HEK293 (cell line): ENCODE data around the gene GAS1.

Experiments used
- CTCF ChIA-PET: fragments of 350-600 bp; formaldehyde crosslinking; extraction: SDS; loops from one replicate; lab custom pipeline; 2021; ENCODE audit warnings: antibody characterized with exemption; lab: Yijun Ruan, JAX
- POLR2A ChIA-PET: fragments of 300-600 bp; formaldehyde crosslinking; extraction: SDS; loops from one replicate; lab custom pipeline; 2020; ENCODE audit warnings: antibody characterized with exemption, inconsistent platforms; lab: Yijun Ruan, JAX
- H3K27ac ChIP-seq: fragments of 200-500 bp; sonication (Bioruptor generic); 2 replicates; pipeline ENCODE4 v1.5.1; 2014; ENCODE audit warnings: low read depth, low read length, control low read depth, inconsistent platforms; ENCODE audit errors: extremely low read depth
- H3K36me3 ChIP-seq, 2 experiments: fragments of 200-500 bp in 1 of 2; sonication (Bioruptor generic) in 1 of 2; 1 replicate in 1 of 2; 2 replicates in 1 of 2; pipeline ENCODE4 v1.5.1; 2014 to 2017; ENCODE audit warnings: inconsistent platforms in 2 of 2, low read length in 2 of 2; ENCODE audit not compliant: control insufficient read depth in 2 of 2, insufficient read depth in 1 of 2
- H3K4me1 ChIP-seq: fragments of 200-500 bp; sonication (Bioruptor generic); 2 replicates; pipeline ENCODE4 v1.5.1; 2014; ENCODE audit warnings: mild to moderate bottlenecking, low read length, inconsistent platforms; ENCODE audit not compliant: control insufficient read depth, insufficient read depth
- H3K4me3 ChIP-seq: 2 replicates; pipeline ENCODE4 v1.5.1; 2011; ENCODE audit warnings: low read depth, mild to moderate bottlenecking, control low read depth, low read length, moderate library complexity
- H3K9me3 ChIP-seq: fragments of 200-500 bp; sonication (Bioruptor generic); 2 replicates; pipeline ENCODE4 v1.5.1; 2014; ENCODE audit warnings: low read depth, low read length, inconsistent platforms; ENCODE audit not compliant: control insufficient read depth, insufficient read depth
- INSM2 ChIP-seq: fragments of 450-650 bp; formaldehyde crosslinking; IDR thresholded peaks from 2 replicates; pipeline ENCODE4 v1.5.1; 2016; ENCODE audit warnings: missing biosample characterization, missing genetic modification characterization
- KLF1 ChIP-seq: fragments of 450-650 bp; formaldehyde crosslinking; IDR thresholded peaks from 2 replicates; pipeline ENCODE4 v1.5.1; 2016; ENCODE audit warnings: missing biosample characterization, missing genetic modification characterization
- KLF17 ChIP-seq: fragments of 450-650 bp; formaldehyde crosslinking; IDR thresholded peaks from 2 replicates; pipeline ENCODE4 v1.5.1; 2016; ENCODE audit warnings: missing biosample characterization, missing genetic modification characterization
- REPIN1 ChIP-seq: fragments of 450-650 bp; formaldehyde crosslinking; IDR thresholded peaks from 2 replicates; pipeline ENCODE4 v1.5.1; 2017; ENCODE audit warnings: missing biosample characterization, missing genetic modification characterization, low read depth
- YY2 ChIP-seq: fragments of 450-650 bp; formaldehyde crosslinking; IDR thresholded peaks from 2 replicates; pipeline ENCODE4 v1.5.1; 2016; ENCODE audit warnings: missing biosample characterization, missing genetic modification characterization
- ZBTB6 ChIP-seq: fragments of 450-650 bp; formaldehyde crosslinking; IDR thresholded peaks from 2 replicates; pipeline ENCODE4 v1.5.1; 2017; ENCODE audit warnings: missing biosample characterization, missing genetic modification characterization
- ZNF146 ChIP-seq: fragments of 450-650 bp; formaldehyde crosslinking; IDR thresholded peaks from 2 replicates; pipeline ENCODE4 v1.5.1; 2016; ENCODE audit warnings: missing biosample characterization, missing genetic modification characterization
- ZNF175 ChIP-seq: fragments of 450-650 bp; formaldehyde crosslinking; IDR thresholded peaks from 2 replicates; pipeline ENCODE4 v1.5.1; 2016; ENCODE audit warnings: missing biosample characterization, missing genetic modification characterization
- ZNF2 ChIP-seq: fragments of 450-650 bp; formaldehyde crosslinking; IDR thresholded peaks from 2 replicates; pipeline ENCODE4 v1.5.1; 2016; ENCODE audit warnings: missing biosample characterization, missing genetic modification characterization
- ZNF211 ChIP-seq: fragments of 450-650 bp; formaldehyde crosslinking; IDR thresholded peaks from 2 replicates; pipeline ENCODE4 v1.5.1; 2016; ENCODE audit warnings: low read depth, missing biosample characterization, missing genetic modification characterization
- ZNF280D ChIP-seq: fragments of 450-650 bp; formaldehyde crosslinking; IDR thresholded peaks from 2 replicates; pipeline ENCODE4 v1.5.1; 2016; ENCODE audit warnings: missing biosample characterization, missing genetic modification characterization
- ZNF404 ChIP-seq: fragments of 450-650 bp; formaldehyde crosslinking; IDR thresholded peaks from 2 replicates; pipeline ENCODE4 v1.5.1; 2017; ENCODE audit warnings: missing biosample characterization, missing genetic modification characterization
- ZNF530 ChIP-seq: fragments of 450-650 bp; formaldehyde crosslinking; IDR thresholded peaks from 2 replicates; pipeline ENCODE4 v1.5.1; 2016; ENCODE audit warnings: low read depth, missing biosample characterization, missing genetic modification characterization
- ZNF747 ChIP-seq: fragments of 450-650 bp; formaldehyde crosslinking; IDR thresholded peaks from 2 replicates; pipeline ENCODE4 v1.5.1; 2016; ENCODE audit warnings: missing biosample characterization, missing genetic modification characterization

GAS1 gene

GRCh38 chr9:86962692-86963091 lies 15.4 kb upstream of the GAS1 start:
- Histone ChIP-seq H3K4me3 (no peak overlapping the region), H3K4me1 (peaks cover 3% of the 10 kb centered on the region; the same call in 1 of the 2 replicates), H3K36me3 (no peaks in the 10 kb centered on the region), H3K27ac (no peak overlapping the region), H3K9me3 (no peaks in the 10 kb centered on the region)
- TF ChIP-seq KLF1 (tag by site-specific recombination) (no peak), ZNF175 (tag by site-specific recombination) (no peak), INSM2 (no peak)
- CTCF ChIA-PET = no interaction called here
- POLR2A ChIA-PET = no interaction called here

GRCh38 chr9:86960938-86961337 lies 13.6 kb upstream of the GAS1 start:
- POLR2A ChIA-PET = interaction anchor here (1.4 to 2.7 kb wide), 2 partner anchors 14 to 18 kb away, joined by 3 to 19 read pairs; partner anchors contain the start of gene GAS1
- no peak overlapping the region for H3K4me3 ChIP-seq
- H3K9me3 ChIP-seq = no peaks in the 10 kb centered on the region

GRCh38 chr9:86958203-86958602 lies 10.9 kb upstream of the GAS1 start:
- ChIA-PET POLR2A (no interaction called here), CTCF (interaction anchor here (1.2 to 1.5 kb wide), 2 partner anchors 9 to 321 kb away, joined by 3 to 7 read pairs; no protein-coding TSS in a partner anchor)
- TF ChIP-seq ZNF747 (tag by site-specific recombination) (no peak), ZNF2 (tag by site-specific recombination) (no peak), KLF17 (tag by site-specific recombination) (no peak), ZBTB6 (no peak), ZNF211 (tag by site-specific recombination) (no peak)

More at GRCh38 chr9:86960938-86961337, 13.6 kb upstream of the GAS1 start:
- Histone ChIP-seq H3K36me3 (no peaks in the 10 kb centered on the region), H3K4me1 (peaks cover 3% of the 10 kb centered on the region; the same call in 1 of the 2 replicates), H3K27ac (no peak overlapping the region)
- CTCF ChIA-PET = interaction anchor here (0.5 to 1.2 kb wide), 2 partner anchors 13 to 724 kb away, joined by 3 to 10 read pairs; no protein-coding TSS in a partner anchor
- TF ChIP-seq ZNF530 (tag by site-specific recombination) = no peak
- no peak for TF ChIP-seq ZNF146
- TF ChIP-seq REPIN1 (tag by site-specific recombination) = no peak
- TF ChIP-seq ZNF280D (tag by site-specific recombination) = no peak
- no peak for TF ChIP-seq ZNF404 (tag by site-specific recombination)
- no peak for TF ChIP-seq YY2 (tag by site-specific recombination)

More at GRCh38 chr9:86958203-86958602, 10.9 kb upstream of the GAS1 start:
- Histone ChIP-seq H3K36me3 (no peaks in the 10 kb centered on the region), H3K4me3 (no peak overlapping the region), H3K4me1 (peaks cover 3% of the 10 kb centered on the region; the same call in 1 of the 2 replicates), H3K27ac (no peak overlapping the region), H3K9me3 (no peaks in the 10 kb centered on the region)
